Left colon (tissue), 2 donors: ENCODE results near the gene PLD6. TPM values are rescaled to one million over a fixed set of nuclear protein-coding genes. Genes with fewer than 3 reads are reported as not detected.
A peak's percentile ranks its signal among the peaks of the same experiment; 100 is the strongest.
"Not testable (repeated sequence)": the region's sequence is repeated elsewhere in the genome, so short reads cannot be mapped to it uniquely, and the experiment has no call there.

Experiments used
- ATAC-seq: fragments of 200-7000 bp; cut with Tn5 transposase; one replicate; pipeline ENCODE4 v1.9.1; 2020; ENCODE audit warnings: mild to moderate bottlenecking, moderate library complexity
- DNase-seq, 2 donors: peaks; one replicate each; pipeline ENCODE4 v3.0.0-alpha.2; 2020
- intact Hi-C, 2 donors: fragments of 100-400 bp; cut with DNase I in 1 of 2; cut with micrococcal nuclease in 1 of 2; formaldehyde crosslinking; loops; one replicate each; pipeline versions ENCODE4 v1.11.2 to v1.14.0; 2022; cut with DNase I, micrococcal nuclease
- total RNA-seq, 2 donors: library from RNA; stranded (reverse); fragmentation: NEBNext Ultra II Directional; extraction: Animal tissue kit (Norgen Biotek cat#: 25700); gene quantifications; one replicate each; pipeline ENCODE4 v1.2.1, GENCODE V29; 2021
- donor health status: DM: no; HTN: no; CAD: no.
- donor health status: DM: yes; HTN: yes; CAD: no.

PLD6 gene
- total RNA-seq, 2 donors from 2014 or later: 0.98 to 1.3 TPM

GRCh38 chr17:17166446-17166845 lies 39.7 kb downstream of the PLD6 start:
- no peak for ATAC-seq
- intact Hi-C loops: no loop called here
- no peak for DNase-seq

GRCh38 chr17:17165666-17166308 lies 40.3 kb downstream of the PLD6 start:
- intact Hi-C loops: no loop called here
- no peak for ATAC-seq
- no peak for DNase-seq

GRCh38 chr17:17164676-17165075 lies 41.5 kb downstream of the PLD6 start:
- ATAC-seq: no peak
- intact Hi-C loops: no loop called here
- no peak for DNase-seq

GRCh38 chr17:17164156-17164555 lies 42.0 kb downstream of the PLD6 start:
- no peak for ATAC-seq
- no peak for DNase-seq
- intact Hi-C loops: no loop called here

GRCh38 chr17:17161759-17162158 lies 44.4 kb downstream of the PLD6 start:
- intact Hi-C loops: no loop called here
- DNase-seq (no peak), ATAC-seq (no peak)

- intact Hi-C loops: no loop called here
- DNase-seq (no peak), ATAC-seq (no peak)
Measured at GRCh38 chr17:17161121-17161520, 45.0 kb downstream of the PLD6 start.

- intact Hi-C loops: loop anchor here in 1 of 2 donors (5.0 kb wide), 1 partner anchor 77 kb away; no protein-coding TSS in a partner anchor
Measured at GRCh38 chr17:17159571-17159970, 46.6 kb downstream of the PLD6 start.

GRCh38 chr17:17158506-17158905 lies 47.6 kb downstream of the PLD6 start:
- intact Hi-C loops: loop anchor here in 1 of 2 donors (5.0 kb wide), 1 partner anchor 76 kb away; no protein-coding TSS in a partner anchor
- ATAC-seq, DNase-seq: not testable (repeated sequence)

More at GRCh38 chr17:17159571-17159970, 46.6 kb downstream of the PLD6 start:
- ATAC-seq (no peak), DNase-seq (no peak)

GRCh38 chr17:17157041-17157440 lies 49.1 kb downstream of the PLD6 start:
- ATAC-seq: no peak
- DNase-seq: no peak
- intact Hi-C loops: loop anchor here in 1 of 2 donors (5.0 kb wide), 1 partner anchor 75 kb away; no protein-coding TSS in a partner anchor

- DNase-seq (no peak), ATAC-seq (no peak)
- intact Hi-C loops: loop anchor here in 1 of 2 donors (5.0 kb wide), 1 partner anchor 74 kb away; no protein-coding TSS in a partner anchor
Measured at GRCh38 chr17:17156511-17156910, 49.6 kb downstream of the PLD6 start.

GRCh38 chr17:17156107-17156506 lies 50.0 kb downstream of the PLD6 start:
- ATAC-seq (no peak), DNase-seq (no peak)
- intact Hi-C loops: loop anchor here in 1 of 2 donors (5.0 kb wide), 1 partner anchor 74 kb away; no protein-coding TSS in a partner anchor

- intact Hi-C loops: loop anchor here in 1 of 2 donors (5.0 kb wide), 1 partner anchor 73 kb away; no protein-coding TSS in a partner anchor
- no peak for ATAC-seq
- no peak for DNase-seq
Measured at GRCh38 chr17:17155568-17155967, 50.6 kb downstream of the PLD6 start.

GRCh38 chr17:17154981-17155380 lies 51.2 kb downstream of the PLD6 start:
- intact Hi-C loops: loop anchor here in 1 of 2 donors (5.0 kb wide), 1 partner anchor 73 kb away; no protein-coding TSS in a partner anchor
- DNase-seq: no peak

GRCh38 chr17:17154556-17154955 lies 51.6 kb downstream of the PLD6 start:
- intact Hi-C loops: no loop called here
- no peak for DNase-seq
- no peak for ATAC-seq

More at GRCh38 chr17:17154981-17155380, 51.2 kb downstream of the PLD6 start:
- no peak for ATAC-seq

GRCh38 chr17:17153709-17154108 lies 52.4 kb downstream of the PLD6 start:
- intact Hi-C loops: no loop called here
- peak; percentile 50 for ATAC-seq
- no peak for DNase-seq

GRCh38 chr17:17153071-17153470 lies 53.1 kb downstream of the PLD6 start:
- DNase-seq (no peak), ATAC-seq (no peak)
- intact Hi-C loops: no loop called here

GRCh38 chr17:17152385-17152784 lies 53.7 kb downstream of the PLD6 start:
- intact Hi-C loops: no loop called here
- ATAC-seq: peak; percentile 11
- peak in 1 of 2 donors; percentile 19 for DNase-seq

- ATAC-seq (peak; percentile 38), DNase-seq (peak; percentile 56 to 69)
- intact Hi-C loops: no loop called here
Measured at GRCh38 chr17:17151962-17152361, 54.2 kb downstream of the PLD6 start.

GRCh38 chr17:17151541-17151940 lies 54.6 kb downstream of the PLD6 start:
- ATAC-seq (no peak), DNase-seq (no peak)
- intact Hi-C loops: no loop called here

GRCh38 chr17:17151055-17151454 lies 55.1 kb downstream of the PLD6 start:
- intact Hi-C loops: no loop called here
- ATAC-seq: no peak
- DNase-seq: no peak
